Brain pericyte (primary cell): Measurements from ENCODE around the gene IQGAP1.
A peak's percentile ranks its signal among the peaks of the same experiment; 100 is the strongest.

ENCODE experiments used
- DNase-seq: peaks from one replicate; pipeline ENCODE4 v3.0.0-alpha.2; 2012; ENCODE audit warnings: low read depth, low spot score

Gene IQGAP1

DNA sequence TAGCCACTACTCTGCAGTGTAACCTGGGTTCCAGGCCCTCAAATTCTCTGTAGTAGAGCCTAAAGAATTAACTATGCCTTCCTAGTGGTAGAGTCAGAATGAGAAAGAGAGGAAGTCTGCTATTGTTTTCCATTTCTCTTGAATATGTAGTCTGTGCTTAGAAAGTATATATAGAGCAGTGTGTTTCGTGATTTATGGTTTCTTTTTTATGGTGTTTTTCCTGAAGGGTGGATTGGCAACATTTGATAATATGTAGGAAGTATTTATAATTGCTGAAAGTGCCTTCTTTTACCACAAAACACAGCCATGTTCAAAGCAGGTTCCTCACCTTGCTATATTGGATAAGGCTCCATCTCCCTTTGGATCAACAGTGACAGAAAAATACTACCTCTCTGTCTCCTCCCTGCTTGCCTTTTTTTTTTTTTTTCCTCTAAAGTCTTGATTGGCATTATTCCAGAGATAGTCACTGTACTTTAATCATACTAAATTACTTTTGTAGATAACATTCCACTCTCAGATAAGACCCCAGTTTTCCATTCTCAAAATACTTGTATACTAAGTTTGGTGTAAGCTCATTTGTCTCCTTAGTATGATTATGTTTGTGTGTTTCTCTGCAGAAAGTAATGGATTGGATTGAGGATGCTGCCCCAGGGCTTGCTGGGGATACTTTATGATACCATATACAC, 47.8 kb downstream of the IQGAP1 start:
- DNase-seq, result no peak

DNA sequence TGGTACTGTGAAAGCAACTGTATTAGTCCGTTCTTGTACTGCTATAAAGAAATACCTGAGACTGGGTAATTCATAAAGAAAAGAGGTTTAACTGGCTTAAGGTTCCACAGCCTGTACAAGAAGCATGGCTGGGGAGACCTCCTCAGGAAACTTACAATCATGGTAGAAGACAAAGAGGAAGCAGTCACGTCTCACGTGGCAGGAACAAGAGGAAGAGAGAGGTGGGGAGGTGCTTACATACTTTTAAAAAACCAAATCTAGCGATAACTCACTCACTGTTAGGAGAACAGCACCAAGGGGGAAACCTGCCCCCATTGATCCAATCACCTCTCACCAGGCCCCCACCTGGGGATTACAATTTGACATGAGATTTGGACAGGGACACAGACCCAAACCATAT, 48.9 kb downstream of the IQGAP1 start:
- no peak for DNase-seq

- no peak for DNase-seq
Measured at GRCh38 chr15:90437516-90437915, 49.5 kb downstream of the IQGAP1 start.

DNA sequence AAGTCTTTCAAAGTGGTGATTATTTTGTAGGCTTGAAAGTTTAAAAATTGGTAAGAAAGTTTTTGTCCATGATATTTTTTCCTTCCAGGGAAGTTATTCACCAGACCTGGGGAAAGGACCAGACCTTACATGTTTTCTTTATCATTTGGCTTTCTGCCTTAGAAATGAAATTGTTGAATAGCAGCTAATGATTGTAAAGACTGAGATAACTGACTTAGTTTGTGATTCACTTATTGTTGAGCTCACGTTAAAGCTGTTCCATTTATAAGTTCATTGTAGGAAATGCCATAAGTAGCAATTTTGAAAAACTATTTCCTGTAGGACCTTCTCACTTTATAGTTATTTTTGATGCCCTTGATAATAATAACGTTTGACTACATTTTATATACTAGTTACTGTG, 51.9 kb downstream of the IQGAP1 start:
- DNase-seq, result no peak

- DNase-seq, result no peak
Measured at GRCh38 chr15:90441027-90441426, 53.0 kb downstream of the IQGAP1 start.

GRCh38 chr15:90442423-90442822, 54.4 kb downstream of the IQGAP1 start:
- no peak for DNase-seq

GRCh38 chr15:90449206-90449735, 61.2 kb downstream of the IQGAP1 start:
- DNase-seq, result no peak

GRCh38 chr15:90451053-90451850, 63.2 kb downstream of the IQGAP1 start:
- no peak for DNase-seq

- no peak for DNase-seq
Measured at GRCh38 chr15:90456236-90456635, 68.2 kb downstream of the IQGAP1 start.

DNA sequence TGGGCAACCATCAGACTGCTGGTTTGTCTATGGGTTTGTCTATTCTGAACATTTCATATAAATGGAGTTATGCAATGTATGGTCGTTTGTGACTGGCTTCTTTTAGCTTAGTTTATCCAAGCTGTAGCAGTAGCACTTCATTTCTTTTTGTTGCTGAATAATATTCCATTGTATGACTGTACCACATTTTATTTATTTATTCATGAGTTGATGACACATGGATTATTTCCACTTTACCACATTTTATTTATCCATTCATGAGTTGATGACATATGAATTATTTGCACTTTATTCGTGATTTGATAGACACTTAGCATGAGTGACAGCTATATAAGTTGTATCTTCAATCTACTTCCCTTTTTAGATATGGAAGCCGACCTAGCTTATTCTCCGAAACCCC, 70.0 kb downstream of the IQGAP1 start:
- DNase-seq, result no peak

GRCh38 chr15:90459368-90459767, 71.3 kb downstream of the IQGAP1 start:
- DNase-seq, result no peak

- no peak for DNase-seq
Measured at GRCh38 chr15:90460142-90460824, 72.2 kb downstream of the IQGAP1 start.

DNA sequence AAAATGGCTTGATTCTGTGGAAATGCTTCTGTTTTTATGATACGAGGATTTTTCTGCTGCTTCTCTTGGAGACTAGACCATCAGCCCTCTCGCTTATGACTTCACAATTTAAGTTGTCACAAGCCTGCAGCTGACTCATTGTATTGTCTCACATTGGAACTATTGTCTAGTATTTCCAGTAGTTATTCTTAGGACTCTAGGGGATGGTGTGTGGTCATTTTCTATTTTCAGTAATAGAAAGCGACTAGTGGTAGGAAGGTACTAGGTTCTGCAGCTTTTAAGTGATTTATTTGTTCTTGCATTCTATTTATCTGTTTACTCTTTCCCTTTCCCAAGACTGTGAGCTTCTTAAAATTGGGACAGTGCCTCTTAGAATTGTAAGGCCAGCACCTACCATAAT, 75.3 kb downstream of the IQGAP1 start:
- peak; percentile 32 for DNase-seq

GRCh38 chr15:90465140-90465929, 77.3 kb downstream of the IQGAP1 start:
- DNase-seq, result no peak

GRCh38 chr15:90465930-90466567, 78.0 kb downstream of the IQGAP1 start:
- no peak for DNase-seq

GRCh38 chr15:90469723-90470122, 81.7 kb downstream of the IQGAP1 start:
- no peak for DNase-seq

DNA sequence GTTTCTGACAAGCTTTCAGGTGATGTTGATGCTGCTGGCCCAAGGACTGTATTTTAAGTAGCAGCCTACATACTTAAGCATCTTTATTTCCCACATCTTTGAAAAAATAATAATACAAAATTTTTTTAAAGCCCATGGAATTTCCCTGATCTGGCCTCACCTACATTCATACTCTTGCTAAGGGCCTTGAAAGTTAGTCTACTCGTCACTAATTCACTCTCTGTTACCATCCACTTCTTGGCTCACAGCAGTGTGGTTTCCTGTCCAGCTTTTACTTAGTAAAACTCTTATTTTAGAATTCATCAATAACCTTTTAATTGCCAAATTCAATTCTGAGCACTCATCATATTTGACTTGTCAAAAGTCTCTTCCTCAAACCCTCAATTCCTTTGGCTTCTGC, 82.4 kb downstream of the IQGAP1 start:
- DNase-seq, result no peak

- DNase-seq, result no peak
Measured at GRCh38 chr15:90471126-90471525, 83.1 kb downstream of the IQGAP1 start.

GRCh38 chr15:90471769-90472168, 83.7 kb downstream of the IQGAP1 start:
- DNase-seq, result no peak

DNA sequence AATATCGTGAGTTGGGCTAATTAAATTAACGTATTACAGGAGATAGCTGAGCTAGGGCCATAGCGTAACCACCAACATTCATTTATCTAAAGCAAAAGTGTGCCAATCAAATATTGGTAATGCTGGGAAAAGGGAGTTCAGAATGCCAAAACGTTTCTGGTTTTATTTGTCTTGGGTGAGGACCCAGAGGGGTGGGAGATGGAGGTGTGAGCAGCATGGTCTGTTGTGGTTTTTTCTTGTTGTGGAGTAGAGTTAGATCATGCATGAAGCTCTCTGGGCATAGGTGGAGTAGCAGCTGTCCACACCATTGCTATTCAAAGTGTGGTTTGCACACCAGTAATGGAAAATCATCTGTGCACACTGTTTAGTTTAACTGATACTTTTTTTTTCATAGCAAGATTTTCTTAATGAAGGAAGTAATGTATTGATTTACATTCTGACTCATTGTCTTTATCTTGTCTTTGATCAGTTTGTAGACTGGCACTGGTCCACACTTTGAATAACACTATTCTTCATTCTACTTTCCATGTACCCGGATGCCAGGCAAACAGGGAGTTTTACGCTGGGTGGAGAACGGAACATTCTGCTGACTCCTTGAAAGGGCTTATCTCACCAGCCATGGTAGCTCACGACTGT, 90.9 kb downstream of the IQGAP1 start:
- DNase-seq, result no peak

DNA sequence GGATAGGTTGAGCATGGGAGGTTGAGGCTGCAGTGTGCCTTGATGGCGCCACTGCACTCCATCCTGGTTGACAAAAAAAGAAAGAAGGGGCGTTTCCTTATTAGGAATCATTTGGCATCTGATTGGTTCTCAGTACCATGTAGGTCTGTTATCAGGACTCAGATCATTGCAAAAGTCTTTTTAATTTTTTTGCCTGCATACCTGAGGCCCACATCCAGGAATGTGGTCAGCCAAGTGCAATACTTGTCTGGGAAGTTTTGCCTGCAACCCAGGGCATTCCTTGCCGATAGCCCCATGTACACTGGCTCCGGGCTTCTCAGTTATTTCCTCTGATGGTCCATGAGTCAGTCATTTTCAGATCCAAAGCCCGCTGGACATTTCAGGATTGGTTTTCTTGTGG, 91.6 kb downstream of the IQGAP1 start:
- DNase-seq, result no peak
